Common myeloid progenitor, CD34-positive (primary cell): ENCODE data around the gene THSD7B.

Source experiments
- CTCF ChIA-PET: fragments of 350-600 bp; sonication (Branson Sonifier 250); formaldehyde crosslinking; loops from one replicate; lab custom pipeline; 2021; ENCODE audit warnings: antibody characterized with exemption; lab: Charles Lee
- POLR2A ChIA-PET: fragments of 350-600 bp; sonication (Branson Sonifier 250); formaldehyde crosslinking; loops from one replicate; lab custom pipeline; 2021; ENCODE audit warnings: antibody characterized with exemption; lab: Charles Lee
- DNase-seq, 3 donors: peaks; one replicate each; pipeline versions ENCODE4 v3.0.0 to v3.0.0-alpha.2; 2013
- H3K27ac ChIP-seq, 2 experiments: 1 replicate in 1 of 2; 2 replicates in 1 of 2; pipeline ENCODE4 v1.7.0; 2013; ENCODE audit warnings: inconsistent platforms in 2 of 2, low read length in 2 of 2, mild to moderate bottlenecking in 2 of 2, low read depth in 1 of 2, moderate library complexity in 1 of 2; ENCODE audit not compliant: severe bottlenecking in 2 of 2, insufficient read depth in 1 of 2, poor library complexity in 1 of 2
- H3K27me3 ChIP-seq, 5 experiments: replicated peaks in 2 of 5; 1 replicate in 3 of 5; 2 replicates in 2 of 5; pipeline versions ENCODE4 v1.6.1 to v1.7.0; 2013; ENCODE audit warnings: low read length in 4 of 5, mild to moderate bottlenecking in 2 of 5, moderate library complexity in 2 of 5, inconsistent platforms in 1 of 5; ENCODE audit not compliant: insufficient read depth in 5 of 5, control insufficient read depth in 4 of 5
- H3K36me3 ChIP-seq, 4 experiments: 1 replicate in 2 of 4; 2 replicates in 2 of 4; pipeline versions ENCODE4 v1.6.1 to v1.7.0; 2013; ENCODE audit warnings: low read length in 3 of 4, control low read depth in 1 of 4, mild to moderate bottlenecking in 1 of 4; ENCODE audit not compliant: control insufficient read depth in 4 of 4, insufficient read depth in 4 of 4
- H3K4me1 ChIP-seq, 4 experiments: 1 replicate in 3 of 4; 2 replicates in 1 of 4; pipeline versions ENCODE4 v1.6.1 to v1.7.1; 2013; ENCODE audit warnings: low read length in 3 of 4, mild to moderate bottlenecking in 3 of 4, control low read depth in 1 of 4, inconsistent platforms in 1 of 4, moderate library complexity in 1 of 4; ENCODE audit not compliant: control insufficient read depth in 4 of 4, insufficient read depth in 4 of 4; ENCODE audit errors: control extremely low read depth in 1 of 4
- H3K4me3 ChIP-seq, 7 experiments: 1 replicate in 4 of 7; 2 replicates in 3 of 7; pipeline versions ENCODE4 v1.5.1 to v1.7.0; 2013; ENCODE audit warnings: mild to moderate bottlenecking in 7 of 7, low read length in 6 of 7, moderate library complexity in 6 of 7, inconsistent platforms in 2 of 7, low read depth in 2 of 7, control low read depth in 1 of 7; ENCODE audit not compliant: insufficient read depth in 4 of 7, control insufficient read depth in 1 of 7; ENCODE audit errors: extremely low read depth in 1 of 7
- H3K9me3 ChIP-seq, 5 experiments: 1 replicate in 4 of 5; 2 replicates in 1 of 5; pipeline versions ENCODE4 v1.6.1 to v1.7.1; 2013; ENCODE audit warnings: low read length in 4 of 5, mild to moderate bottlenecking in 2 of 5, inconsistent platforms in 1 of 5, low read depth in 1 of 5, moderate library complexity in 1 of 5; ENCODE audit not compliant: control insufficient read depth in 4 of 5, insufficient read depth in 2 of 5; ENCODE audit errors: control extremely low read depth in 1 of 5
- WGBS: methylation state at CpG from one replicate; pipeline ENCODE4 v1.1.5; 2013; ENCODE audit not compliant: insufficient coverage; 5-methylcytosine and 5-hydroxymethylcytosine counted together

THSD7B gene

GRCh38 chr2:136809998-136810397, 44.7 kb downstream of the THSD7B start:
- Histone ChIP-seq H3K27ac (no peak overlapping the region), H3K9me3 (peaks cover 0 to 2% (median 0%) of the 10 kb centered on the region in 5 experiments), H3K4me3 (no peak overlapping the region), H3K36me3 (no peaks in the 10 kb centered on the region), H3K4me1 (no peaks in the 10 kb centered on the region), H3K27me3 (no peaks in the 10 kb centered on the region)
- DNase-seq, result no peak
- CTCF ChIA-PET, result no interaction called here
- WGBS, result 66% methylated on average over 3 of the region's 4 CpGs
- POLR2A ChIA-PET, result no interaction called here

GRCh38 chr2:136818839-136819238, 53.5 kb downstream of the THSD7B start:
- Histone ChIP-seq H3K27ac (no peak overlapping the region), H3K27me3 (peaks cover 0 to 1% (median 0%) of the 10 kb centered on the region in 5 experiments), H3K4me3 (no peak overlapping the region), H3K9me3 (no peaks in the 10 kb centered on the region), H3K36me3 (no peaks in the 10 kb centered on the region), H3K4me1 (no peaks in the 10 kb centered on the region)
- ChIA-PET POLR2A (no interaction called here), CTCF (no interaction called here)
- no peak for DNase-seq
- 85% methylated on average over 2 of the region's 4 CpGs for WGBS

- H3K4me1 ChIP-seq, result no peaks in the 10 kb centered on the region
- H3K9me3 ChIP-seq, result no peaks in the 10 kb centered on the region
- DNase-seq, result no peak
- H3K36me3 ChIP-seq, result no peaks in the 10 kb centered on the region
- peaks cover 0 to 3% (median 0%) of the 10 kb centered on the region in 5 experiments for H3K27me3 ChIP-seq
- POLR2A ChIA-PET, result no interaction called here
- CTCF ChIA-PET, result no interaction called here
- 95% methylated on average over 7 of the region's 7 CpGs for WGBS
- H3K4me3 ChIP-seq, result no peak overlapping the region
- H3K27ac ChIP-seq, result no peak overlapping the region
Observed at GRCh38 chr2:136823291-136823690, 57.9 kb downstream of the THSD7B start.

GRCh38 chr2:136828162-136828561, 62.8 kb downstream of the THSD7B start:
- 82% methylated on average over 1 of the region's 1 CpG for WGBS
- Histone ChIP-seq H3K4me1 (no peaks in the 10 kb centered on the region), H3K4me3 (no peak overlapping the region), H3K36me3 (no peaks in the 10 kb centered on the region), H3K27ac (no peak overlapping the region), H3K27me3 (peaks cover 0 to 2% (median 0%) of the 10 kb centered on the region in 5 experiments), H3K9me3 (no peaks in the 10 kb centered on the region)
- POLR2A ChIA-PET, result no interaction called here
- CTCF ChIA-PET, result no interaction called here
- DNase-seq, result no peak

- CTCF ChIA-PET, result no interaction called here
Observed at GRCh38 chr2:136828774-136829173, 63.4 kb downstream of the THSD7B start.

GRCh38 chr2:136844546-136844945, 79.2 kb downstream of the THSD7B start:
- Histone ChIP-seq H3K27ac (no peak overlapping the region), H3K27me3 (peaks cover 0 to 2% (median 0%) of the 10 kb centered on the region in 5 experiments), H3K4me3 (no peak overlapping the region), H3K4me1 (no peaks in the 10 kb centered on the region), H3K9me3 (no peaks in the 10 kb centered on the region), H3K36me3 (no peaks in the 10 kb centered on the region)
- ChIA-PET CTCF (interaction anchor here (0.9 kb wide), 1 partner anchor 9 kb away, joined by 3 read pairs; no protein-coding TSS in a partner anchor), POLR2A (no interaction called here)
- 70% methylated on average over 1 of the region's 1 CpG for WGBS
- DNase-seq, result no peak

More at GRCh38 chr2:136828774-136829173, 63.4 kb downstream of the THSD7B start:
- no peak overlapping the region for H3K4me3 ChIP-seq
- no peaks in the 10 kb centered on the region for H3K36me3 ChIP-seq
- peaks cover 0 to 2% (median 0%) of the 10 kb centered on the region in 5 experiments for H3K27me3 ChIP-seq
- H3K9me3 ChIP-seq, result no peaks in the 10 kb centered on the region
- POLR2A ChIA-PET, result no interaction called here
- DNase-seq, result no peak
- H3K4me1 ChIP-seq, result no peaks in the 10 kb centered on the region
- no peak overlapping the region for H3K27ac ChIP-seq
- WGBS, result no CpG with 5 or more reads among the region's 1 CpG

GRCh38 chr2:136858656-136859055, 93.3 kb downstream of the THSD7B start:
- Histone ChIP-seq H3K4me1 (no peaks in the 10 kb centered on the region), H3K4me3 (no peak overlapping the region), H3K27ac (no peak overlapping the region), H3K9me3 (no peaks in the 10 kb centered on the region), H3K36me3 (no peaks in the 10 kb centered on the region), H3K27me3 (no peaks in the 10 kb centered on the region)
- CTCF ChIA-PET, result interaction anchor here (1.3 kb wide), 1 partner anchor 12 kb away, joined by 3 read pairs; no protein-coding TSS in a partner anchor
- 70% methylated on average over 6 of the region's 7 CpGs for WGBS
- DNase-seq, result no peak
- POLR2A ChIA-PET, result no interaction called here
